ENCODE data around the gene LIMS2. TPM values are rescaled to one million over a fixed set of nuclear protein-coding genes. Genes with fewer than 3 reads are reported as not detected.

The LIMS2 gene
- total RNA-seq, 2 donors from 2014 or later = 9.6 to 21.4 TPM

- no peaks in the 10 kb centered on the region for H3K27me3 ChIP-seq
- H3K4me3 ChIP-seq = no peak overlapping the region
- intact Hi-C loops (cut with DNase I) = no loop called here
- TF ChIP-seq POLR2A (IDR thresholded peaks at IDR 0.05) (no peak), CTCF (IDR thresholded peaks at IDR 0.05) (no peak)
- DNase-seq (no peak), ATAC-seq (no peak)
- 89 to 90% methylated on average over 23 to 35 of the region's 37 CpGs for WGBS, 2 donors
- H3K4me1 ChIP-seq = no peaks in the 10 kb centered on the region
- H3K36me3 ChIP-seq (replicated peaks in 1 of 2; ENCODE audit: insufficient read depth in 1 of 2, low read depth in 2 of 2) = no peaks in the 10 kb centered on the region
- H3K27ac ChIP-seq = no peak overlapping the region
- no peaks in the 10 kb centered on the region for H3K9me3 ChIP-seq
Measured at GRCh38 chr2:127592761-127593227, 82.5 kb downstream of the LIMS2 start.

GRCh38 chr2:127591221-127591923 is 84.0 kb downstream of the LIMS2 start:
- no peaks in the 10 kb centered on the region for H3K27me3 ChIP-seq
- TF ChIP-seq POLR2A (IDR thresholded peaks at IDR 0.05) = no peak
- TF ChIP-seq CTCF (IDR thresholded peaks at IDR 0.05) = peak; percentile 48 to 74 (median 63)
- H3K4me1 ChIP-seq = no peaks in the 10 kb centered on the region
- ATAC-seq (peak; percentile 48), DNase-seq (peak; percentile 33 to 61 (median 42))
- H3K27ac ChIP-seq = no peak overlapping the region
- H3K9me3 ChIP-seq = no peaks in the 10 kb centered on the region
- no peak overlapping the region for H3K4me3 ChIP-seq
- WGBS, 2 donors = 42 to 71% methylated on average over 5 to 10 of the region's 10 CpGs
- H3K36me3 ChIP-seq (replicated peaks in 1 of 2; ENCODE audit: insufficient read depth in 1 of 2, low read depth in 2 of 2) = no peaks in the 10 kb centered on the region
- intact Hi-C loops (cut with DNase I) = no loop called here

GRCh38 chr2:127590386-127591190 is 84.7 kb downstream of the LIMS2 start:
- Histone ChIP-seq H3K27me3 (no peaks in the 10 kb centered on the region), H3K9me3 (no peaks in the 10 kb centered on the region), H3K4me3 (no peak overlapping the region), H3K36me3 (replicated peaks in 1 of 2; ENCODE audit: insufficient read depth in 1 of 2, low read depth in 2 of 2) (no peaks in the 10 kb centered on the region), H3K27ac (no peak overlapping the region), H3K4me1 (no peaks in the 10 kb centered on the region)
- TF ChIP-seq POLR2A (IDR thresholded peaks at IDR 0.05) (no peak), CTCF (IDR thresholded peaks at IDR 0.05) (no peak)
- no peak for ATAC-seq
- no peak for DNase-seq
- intact Hi-C loops (cut with DNase I) = no loop called here
- WGBS, 2 donors = 81 to 82% methylated on average over 8 of the region's 8 CpGs

GRCh38 chr2:127589841-127590240 is 85.5 kb downstream of the LIMS2 start:
- intact Hi-C loops (cut with DNase I) = no loop called here
- Histone ChIP-seq H3K4me3 (no peak overlapping the region), H3K27ac (no peak overlapping the region), H3K9me3 (no peaks in the 10 kb centered on the region), H3K4me1 (no peaks in the 10 kb centered on the region), H3K27me3 (no peaks in the 10 kb centered on the region), H3K36me3 (replicated peaks in 1 of 2; ENCODE audit: insufficient read depth in 1 of 2, low read depth in 2 of 2) (no peaks in the 10 kb centered on the region)
- DNase-seq (no peak), ATAC-seq (no peak)
- TF ChIP-seq POLR2A (IDR thresholded peaks at IDR 0.05) = no peak
- no peak for TF ChIP-seq CTCF (IDR thresholded peaks at IDR 0.05)
- WGBS, 2 donors = 71 to 78% methylated on average over 3 to 4 of the region's 5 CpGs

Measured in body of pancreas (tissue), 4 donors.